ENCODE measurements around the gene POU3F1.

POU3F1 gene

DNA sequence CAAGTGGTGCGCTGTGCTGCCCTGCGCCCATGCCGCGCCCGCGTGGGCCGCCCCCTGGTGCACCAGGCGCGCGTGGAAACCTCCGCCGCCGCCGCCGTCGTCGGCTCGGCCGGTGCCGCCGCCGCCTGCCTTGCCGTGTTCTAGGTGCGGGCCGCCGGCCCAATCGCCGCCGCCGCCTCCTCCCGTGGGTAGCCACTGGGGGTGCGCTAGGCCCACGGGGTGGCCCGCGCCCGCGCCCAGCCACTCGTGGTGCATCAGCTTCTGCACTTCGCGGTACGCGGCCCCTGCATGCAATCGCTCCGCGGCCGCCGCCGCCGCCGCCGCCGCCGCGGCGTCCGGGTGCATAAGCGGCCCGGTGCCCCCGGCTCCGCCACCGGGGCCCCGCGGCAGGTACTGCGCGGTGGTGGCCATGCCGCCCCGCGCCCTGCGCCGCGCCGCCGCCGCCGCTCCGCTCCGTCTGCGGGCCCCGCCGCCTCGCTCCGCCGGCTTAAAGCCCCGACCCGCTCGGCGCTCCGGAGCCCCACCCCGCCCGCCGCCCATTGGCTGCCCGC, at the start of gene POU3F1:
Gene POU3F1, minus strand, starts transcription at position 461 of the 551 bp plus-strand sequence. Its CDS starts 50 bp downstream, at position 411.
- DNase-seq (ENCODE audit: low spot score), result no peak

DNA sequence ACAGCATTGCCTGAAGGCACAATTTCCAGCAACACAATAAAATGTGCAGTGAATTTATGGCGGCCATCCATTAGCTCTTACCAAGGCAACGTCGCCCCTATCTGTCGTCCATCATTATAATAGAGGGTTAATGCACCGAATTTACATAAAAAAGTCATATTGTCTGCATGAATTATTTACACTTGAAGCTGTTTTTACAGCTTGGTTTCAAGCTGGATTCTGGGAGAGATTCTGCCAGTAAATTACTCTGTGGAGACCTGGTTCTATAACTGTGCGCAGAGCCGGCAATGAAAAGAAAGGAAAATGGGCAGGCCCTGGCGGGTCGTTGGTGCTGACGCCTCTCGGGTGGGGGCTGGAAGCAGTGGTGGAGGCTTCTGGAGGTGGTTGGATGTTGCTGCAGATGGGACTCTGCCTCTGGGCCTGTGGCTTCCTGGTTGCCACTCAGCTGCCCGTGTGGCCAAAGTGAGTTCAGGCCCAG, 48.9 kb upstream of the POU3F1 start:
- no peak for DNase-seq (ENCODE audit: low spot score)

DNA sequence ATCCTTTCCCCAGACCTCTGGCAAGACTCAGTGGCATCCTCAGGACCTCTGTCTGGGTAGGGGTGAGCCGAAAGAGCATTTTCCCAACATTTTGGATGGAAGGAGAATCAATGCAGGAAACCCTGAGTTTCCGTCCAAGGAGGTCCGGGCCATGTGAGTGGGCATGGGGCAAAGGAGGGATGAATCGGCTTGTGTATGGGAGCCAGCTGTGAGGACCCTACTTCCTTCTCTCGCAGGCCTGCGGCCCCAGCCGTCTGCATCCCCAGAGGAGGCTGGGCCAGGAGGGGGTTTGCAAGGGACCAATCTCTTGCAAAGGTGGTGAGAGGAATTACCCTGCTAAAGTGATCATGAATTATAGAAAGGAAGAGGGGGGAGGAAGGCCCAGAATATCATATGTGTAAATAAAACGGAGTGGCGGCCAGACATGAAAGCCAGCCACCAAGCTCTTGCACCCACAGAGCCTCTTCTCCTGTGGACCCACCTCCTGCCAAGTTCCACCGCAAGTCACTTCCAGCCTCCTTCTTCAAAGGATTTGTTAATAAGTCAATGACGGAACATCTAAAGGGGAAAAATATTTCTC, 48.2 kb upstream of the POU3F1 start:
- DNase-seq (ENCODE audit: low spot score), result no peak

DNA sequence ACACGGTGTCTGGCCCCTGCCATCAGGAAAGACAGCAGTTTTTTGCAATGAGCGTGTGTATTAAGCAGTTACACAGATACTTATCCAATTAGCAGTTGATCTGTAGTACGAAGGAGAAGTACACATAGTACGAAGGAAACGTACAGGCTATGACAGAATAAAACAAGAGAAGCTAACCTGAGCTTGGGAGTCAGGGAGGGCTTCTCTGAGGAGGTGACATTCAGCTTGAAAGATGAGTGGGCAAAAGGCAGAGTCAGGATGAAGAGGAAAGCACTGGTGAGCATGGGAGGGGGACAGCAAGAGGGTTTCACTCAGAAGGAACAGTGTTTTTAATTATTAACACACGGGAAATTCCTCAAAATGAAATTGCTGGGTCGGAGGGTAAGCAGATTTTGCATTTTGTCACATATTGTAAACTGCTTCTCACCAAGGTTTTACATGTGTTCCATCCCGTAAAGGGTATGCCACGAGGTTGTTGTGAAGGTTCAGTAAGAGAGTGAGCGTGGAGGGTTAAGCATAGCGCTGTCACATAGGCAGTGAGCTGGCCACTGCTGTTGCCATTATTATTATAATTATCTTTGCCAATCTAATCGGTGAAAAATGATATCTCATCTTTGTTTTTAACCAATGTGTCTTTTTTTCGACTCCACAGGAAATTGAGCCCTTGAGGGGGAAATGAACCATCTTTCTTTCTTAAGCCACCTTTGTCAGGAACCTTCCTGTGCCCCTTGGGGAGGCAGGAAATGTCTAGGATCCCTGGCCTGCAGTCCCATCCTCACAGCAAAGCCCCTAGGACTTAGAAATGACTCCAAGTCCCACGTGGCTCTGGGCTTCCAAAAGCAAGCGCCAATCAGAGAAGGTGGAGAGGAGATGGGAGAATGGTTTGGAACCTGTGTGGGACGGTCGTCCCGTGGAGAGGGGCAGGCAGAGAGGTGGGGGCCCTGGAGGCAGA, 47.3 kb upstream of the POU3F1 start:
- no peak for DNase-seq (ENCODE audit: low spot score)

DNA sequence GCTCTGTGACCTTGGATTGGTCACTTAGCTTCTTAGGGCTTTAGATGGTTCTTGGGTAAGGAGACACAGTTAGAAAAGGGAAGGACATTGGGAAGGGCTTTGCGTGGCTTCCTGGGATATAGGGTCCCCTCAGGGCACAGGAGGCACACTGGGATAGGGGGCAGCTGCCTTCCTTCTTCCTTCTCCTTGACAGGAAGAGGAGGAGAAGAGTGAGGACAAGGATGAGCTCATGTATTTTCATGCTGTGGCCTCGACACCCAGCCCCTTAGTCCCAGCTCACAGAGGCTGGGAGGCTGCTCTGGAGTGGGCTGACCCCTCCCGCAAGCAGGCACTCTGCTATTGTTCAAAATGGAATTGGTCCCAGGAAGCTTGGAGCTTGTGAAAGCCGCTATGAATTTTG, 45.7 kb upstream of the POU3F1 start:
- DNase-seq (ENCODE audit: low spot score), result no peak

DNA sequence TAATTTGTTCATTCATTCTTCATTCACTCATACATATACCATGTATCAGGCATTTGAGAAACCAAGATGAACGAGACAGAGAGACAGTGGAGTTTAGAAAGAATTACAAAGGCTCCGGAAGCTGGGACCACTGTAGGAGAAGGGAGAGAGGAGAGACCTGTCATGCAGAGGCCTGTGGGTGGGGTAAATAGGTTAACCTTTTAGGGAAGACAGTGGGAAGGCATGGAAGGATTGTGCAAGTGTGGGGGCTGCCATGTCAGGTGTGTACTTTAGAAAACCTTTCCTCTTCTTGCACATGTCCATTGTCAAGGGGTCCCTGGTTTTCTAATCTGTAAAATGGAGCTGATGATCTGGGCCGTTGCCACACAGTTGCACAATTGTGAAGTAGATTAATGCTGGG, 44.2 kb upstream of the POU3F1 start:
- DNase-seq (ENCODE audit: low spot score), result no peak

DNA sequence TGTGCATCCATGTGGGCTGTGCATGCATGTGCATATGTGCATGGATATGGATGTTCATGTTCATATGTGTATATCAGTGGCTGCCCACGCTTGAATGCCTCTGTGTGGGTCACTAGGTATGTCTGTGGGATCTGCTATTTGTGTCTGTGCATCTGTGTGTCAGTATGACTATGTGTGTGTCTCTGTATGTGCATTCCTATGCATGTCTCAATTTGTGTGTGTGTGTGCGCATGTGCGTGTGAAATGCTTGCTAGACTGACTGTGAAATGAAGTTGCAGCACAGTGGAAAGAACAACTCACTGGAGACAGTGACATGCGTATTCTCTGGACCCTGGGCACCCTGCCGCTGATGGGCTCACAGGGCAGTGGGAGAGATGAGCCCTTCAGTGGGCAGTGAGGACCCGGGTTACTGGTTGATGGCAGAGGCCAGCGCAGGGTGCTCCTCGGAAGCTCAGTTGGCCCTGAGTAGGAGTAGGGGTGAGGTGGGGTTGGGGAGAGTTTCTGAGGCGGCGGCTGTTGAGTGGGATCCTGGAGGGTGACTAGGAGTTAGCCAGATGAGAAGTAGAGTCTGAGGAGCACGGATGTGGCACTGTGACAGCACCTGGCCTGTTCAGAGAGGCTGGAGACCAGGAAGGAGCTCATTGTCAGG, 43.2 kb upstream of the POU3F1 start:
- no peak for DNase-seq (ENCODE audit: low spot score)

DNA sequence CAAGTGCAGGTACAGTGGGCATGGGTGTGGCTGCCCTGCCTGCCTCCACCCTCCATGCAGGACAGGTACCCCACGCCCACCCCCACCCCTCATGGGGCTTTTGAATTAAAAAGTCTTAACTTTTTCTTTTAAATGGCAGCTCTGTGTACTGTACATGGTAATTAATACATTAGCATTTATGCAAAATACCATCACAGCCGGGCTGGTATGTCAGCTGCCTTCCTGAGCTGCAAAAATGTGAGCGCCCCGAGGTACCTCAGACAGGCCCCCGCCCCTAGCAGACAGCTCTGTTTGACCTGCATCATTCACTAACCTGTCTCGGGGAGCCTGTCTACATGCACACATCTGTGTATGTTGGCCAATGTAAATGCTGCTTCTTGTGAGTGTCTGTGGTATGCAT, 42.2 kb upstream of the POU3F1 start:
- DNase-seq (ENCODE audit: low spot score), result no peak

DNA sequence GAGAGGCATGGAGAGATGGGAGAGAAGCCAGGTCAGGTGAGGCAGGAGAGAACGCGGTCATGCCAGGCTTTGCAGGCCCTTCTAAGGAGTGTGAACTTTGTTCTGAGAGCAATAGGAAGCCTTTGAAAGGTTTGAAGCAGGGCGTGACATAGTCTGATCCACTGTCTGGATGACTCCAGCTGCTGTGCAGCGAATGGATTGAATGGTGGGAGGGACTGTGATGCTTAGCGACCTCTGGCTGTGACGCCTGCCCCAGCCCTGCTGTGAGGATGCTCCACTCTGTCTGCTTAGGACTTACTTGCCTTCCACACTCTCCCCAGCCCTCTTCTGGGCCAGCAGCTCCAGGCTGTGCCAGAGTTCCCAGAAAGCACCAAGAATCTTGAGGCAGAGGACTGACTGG, 41.8 kb upstream of the POU3F1 start:
- no peak for DNase-seq (ENCODE audit: low spot score)

DNA sequence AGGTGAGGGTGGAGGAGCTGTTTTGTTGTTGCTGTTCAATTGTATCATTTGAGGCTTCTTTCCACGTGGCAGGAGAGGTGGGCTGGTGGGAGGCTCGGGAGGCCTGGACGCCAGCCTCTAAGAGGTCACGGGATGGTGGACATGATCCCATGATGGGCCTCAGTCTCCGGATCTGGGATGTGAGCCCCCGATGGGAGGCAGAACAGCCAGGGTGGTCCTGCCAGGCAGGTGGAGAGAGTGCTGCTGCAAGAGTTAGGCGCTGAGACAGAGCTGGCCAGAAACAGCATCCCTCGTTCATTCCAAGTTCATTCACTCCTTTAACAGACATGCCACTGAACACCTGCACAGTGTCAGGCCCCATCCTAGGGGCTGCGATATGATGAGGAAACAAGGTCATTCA, 41.1 kb upstream of the POU3F1 start:
- DNase-seq (ENCODE audit: low spot score), result no peak

DNA sequence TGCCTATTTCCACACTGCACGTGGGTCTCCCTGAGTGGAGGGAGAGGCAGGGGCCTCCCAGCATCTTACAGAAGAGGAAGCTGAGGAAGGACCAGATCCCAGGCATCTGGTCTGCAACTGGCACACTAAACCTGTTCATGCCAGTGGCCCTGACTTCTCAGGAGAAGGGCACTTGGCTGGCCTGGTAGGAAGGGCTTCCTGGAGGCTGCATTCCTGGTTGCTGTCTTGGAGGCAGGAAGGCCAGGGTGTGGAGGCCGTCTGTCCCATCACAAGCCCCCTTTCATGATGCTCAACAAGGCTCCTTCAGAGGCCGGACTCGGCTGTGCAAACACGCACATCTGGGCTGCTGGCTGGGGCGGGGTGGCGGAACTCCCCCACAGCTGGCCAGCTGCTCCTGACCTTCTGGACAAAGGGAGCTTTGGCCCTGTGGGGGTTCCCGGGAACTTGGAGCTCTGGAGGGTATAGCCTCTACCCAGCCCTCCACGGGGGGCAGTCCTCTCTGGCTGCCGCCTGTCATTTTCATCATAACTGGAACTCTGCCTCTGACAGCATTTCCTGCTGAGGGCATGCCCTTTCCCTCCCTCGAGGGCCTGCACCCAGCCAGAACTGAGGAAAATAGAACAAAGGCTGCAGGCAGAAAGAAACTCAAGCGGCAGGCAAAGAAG, 39.2 kb upstream of the POU3F1 start:
- DNase-seq (ENCODE audit: low spot score), result no peak

DNA sequence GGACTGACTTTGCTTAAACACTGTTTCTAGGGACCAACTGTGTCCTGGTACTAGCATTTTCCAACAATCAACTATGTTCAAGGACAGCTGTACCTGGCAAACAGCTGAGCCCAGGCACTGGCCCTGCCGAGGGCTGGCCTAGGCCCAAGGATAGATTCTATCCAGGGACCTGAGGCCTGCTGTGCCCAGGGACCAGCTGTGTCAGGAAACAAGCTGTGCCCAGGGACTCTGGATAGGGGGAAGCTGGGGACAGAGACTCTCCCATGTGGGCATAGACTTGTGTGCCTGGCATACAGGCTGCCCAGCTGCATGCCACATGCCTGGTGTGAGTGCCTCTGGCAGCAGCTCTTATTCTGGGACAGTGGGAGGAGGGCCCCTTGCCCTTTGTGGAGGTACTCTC, 38.1 kb upstream of the POU3F1 start:
- peak; percentile 25 for DNase-seq (ENCODE audit: low spot score)

DNA sequence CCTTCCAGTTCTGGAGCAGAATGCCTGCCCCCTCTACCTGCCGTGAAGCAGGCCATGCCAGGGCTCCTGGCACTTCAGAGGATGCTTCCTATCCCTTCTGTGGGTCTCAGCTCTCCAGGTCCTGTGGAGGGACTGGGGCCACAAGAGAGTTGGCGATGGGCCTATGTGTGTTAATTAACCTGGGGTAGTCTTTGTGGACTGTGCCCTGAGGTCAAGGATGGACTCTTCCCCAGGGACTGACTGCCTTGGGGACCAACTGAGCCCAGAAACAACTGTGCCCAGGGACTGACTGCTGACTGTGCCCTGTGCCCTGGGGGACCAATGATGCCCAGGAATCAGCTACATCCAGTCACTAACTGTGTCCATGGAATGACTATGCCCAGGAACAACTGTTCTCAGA, 37.5 kb upstream of the POU3F1 start:
- no peak for DNase-seq (ENCODE audit: low spot score)

DNA sequence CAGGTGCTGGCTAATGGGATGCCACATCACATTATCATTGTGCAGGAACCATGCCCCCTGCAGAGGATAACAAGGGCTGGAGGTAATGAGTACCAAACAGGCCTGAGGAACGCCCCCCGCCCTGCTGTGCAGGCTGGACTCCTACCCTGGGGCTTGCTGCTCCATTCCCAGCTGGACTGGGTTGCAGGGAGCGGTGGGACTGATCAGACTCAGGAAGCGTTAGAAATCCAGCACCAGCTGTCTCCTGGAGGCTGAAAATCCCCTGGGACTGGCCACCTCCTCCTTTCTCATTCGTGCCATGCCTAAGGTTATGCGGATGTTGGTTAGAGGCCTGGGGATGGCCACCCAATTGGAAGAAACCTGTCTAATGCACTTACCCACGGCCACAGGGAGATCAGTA, 36.9 kb upstream of the POU3F1 start:
- DNase-seq (ENCODE audit: low spot score), result no peak

DNA sequence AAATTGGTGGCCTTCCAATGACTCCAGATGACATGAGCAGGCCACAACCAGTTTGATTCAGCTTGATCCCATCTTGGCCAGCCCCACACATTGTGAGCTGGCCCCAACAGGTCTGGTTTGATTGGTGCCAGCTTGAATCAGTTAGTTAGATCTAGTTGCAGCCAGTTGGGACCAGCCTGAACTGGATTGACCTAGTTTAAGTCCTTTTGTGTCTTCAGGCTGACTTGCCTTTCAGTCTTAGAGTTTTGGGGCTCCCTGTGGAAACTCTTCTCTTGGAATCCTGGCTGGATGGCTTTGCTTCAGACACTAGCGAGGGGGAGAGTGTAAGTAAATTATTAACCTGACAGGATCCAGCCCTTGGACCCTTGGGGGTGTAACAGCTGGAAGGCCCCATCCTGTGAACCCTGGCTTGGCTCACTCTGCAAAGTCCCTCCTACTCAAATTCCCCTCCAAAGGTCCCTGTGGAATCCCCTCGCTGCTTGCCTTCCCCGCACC, 36.2 kb upstream of the POU3F1 start:
- DNase-seq (ENCODE audit: low spot score), result no peak

DNA sequence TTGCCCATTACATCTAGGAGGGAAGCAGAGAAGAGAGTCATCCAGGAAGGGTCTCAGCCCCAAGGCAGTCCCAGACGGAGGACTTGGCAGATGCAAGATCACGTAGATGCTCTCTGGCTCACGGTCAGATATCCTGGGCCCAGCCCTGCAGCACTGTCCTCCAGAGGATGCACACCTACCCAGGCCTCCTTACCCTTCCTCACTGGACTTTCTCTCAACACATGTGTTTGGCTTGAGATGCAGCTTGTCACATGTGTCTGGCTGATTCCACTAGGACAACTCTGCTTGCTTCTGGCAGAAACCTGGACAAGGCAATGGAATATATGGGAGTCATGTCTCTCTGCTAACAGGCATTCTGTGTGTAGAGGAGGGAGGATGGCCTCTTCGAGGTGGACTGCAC, 32.4 kb upstream of the POU3F1 start:
- no peak for DNase-seq (ENCODE audit: low spot score)

DNA sequence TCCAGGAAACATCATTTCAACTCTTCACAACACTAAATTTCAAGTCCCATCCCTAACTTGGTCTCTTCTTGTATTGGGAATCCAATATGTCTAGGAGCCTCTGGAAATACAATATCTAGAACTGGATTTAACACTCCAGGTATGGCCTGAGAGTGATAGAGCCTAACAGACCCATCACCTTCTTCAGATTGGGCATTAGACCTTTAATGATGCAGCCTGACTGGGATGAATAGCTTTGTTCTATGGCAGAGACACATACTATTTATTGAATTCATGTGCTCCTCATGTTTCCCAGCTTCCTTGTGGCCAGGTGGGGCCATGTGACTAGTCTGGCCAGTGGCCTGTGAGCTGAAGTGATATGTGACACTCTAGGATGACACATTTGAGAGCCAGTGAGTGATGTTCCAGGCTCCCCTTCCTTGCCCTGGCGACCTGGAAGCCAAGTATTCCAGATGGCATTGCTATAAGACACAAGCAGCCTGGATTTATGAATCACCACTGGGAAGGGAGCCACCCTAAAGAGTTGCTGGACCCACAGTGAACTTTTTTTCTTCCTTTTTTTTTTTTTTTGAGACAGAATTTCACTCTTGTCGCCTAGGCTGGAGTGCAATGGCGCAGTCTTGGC, 31.0 kb upstream of the POU3F1 start:
- DNase-seq (ENCODE audit: low spot score), result no peak

DNA sequence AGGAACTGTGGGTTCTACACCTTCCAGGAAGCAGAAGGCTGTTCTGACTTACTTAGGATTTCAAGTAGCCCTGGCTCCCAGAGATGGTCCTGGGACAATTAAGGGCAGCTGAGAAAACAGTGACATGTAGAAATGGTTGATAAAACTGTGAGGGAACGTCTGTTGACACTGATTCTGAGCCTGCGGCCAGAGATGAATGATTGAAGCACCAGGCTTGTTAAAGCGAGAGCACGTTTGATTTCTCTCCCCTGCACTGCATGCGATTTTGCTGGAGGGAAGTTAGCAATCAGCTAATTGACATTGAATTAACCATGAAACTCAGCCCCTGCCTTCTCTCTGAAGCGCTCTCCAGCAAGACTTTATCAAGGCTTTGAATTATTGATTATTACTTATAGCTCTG, 29.9 kb upstream of the POU3F1 start:
- DNase-seq (ENCODE audit: low spot score), result no peak

DNA sequence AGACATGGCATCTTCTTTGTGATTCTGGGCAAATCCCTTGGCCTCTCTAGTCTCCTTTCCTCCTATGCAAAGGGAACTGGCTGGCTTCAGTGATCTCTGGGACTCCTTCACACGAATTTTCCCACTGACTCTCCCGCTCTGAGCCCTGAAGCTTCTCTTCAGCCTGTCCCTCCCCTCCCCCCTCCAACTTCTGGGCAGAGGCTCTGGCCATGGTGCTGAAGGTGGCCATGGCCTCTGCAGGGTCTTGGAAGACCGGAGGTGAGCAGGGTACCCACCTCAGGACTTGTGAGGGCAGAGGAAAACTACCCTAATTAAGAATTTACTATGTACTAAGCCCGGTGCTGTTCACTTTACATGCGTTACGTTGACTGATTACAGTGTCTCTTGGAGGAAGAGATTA, 29.4 kb upstream of the POU3F1 start:
- no peak for DNase-seq (ENCODE audit: low spot score)

DNA sequence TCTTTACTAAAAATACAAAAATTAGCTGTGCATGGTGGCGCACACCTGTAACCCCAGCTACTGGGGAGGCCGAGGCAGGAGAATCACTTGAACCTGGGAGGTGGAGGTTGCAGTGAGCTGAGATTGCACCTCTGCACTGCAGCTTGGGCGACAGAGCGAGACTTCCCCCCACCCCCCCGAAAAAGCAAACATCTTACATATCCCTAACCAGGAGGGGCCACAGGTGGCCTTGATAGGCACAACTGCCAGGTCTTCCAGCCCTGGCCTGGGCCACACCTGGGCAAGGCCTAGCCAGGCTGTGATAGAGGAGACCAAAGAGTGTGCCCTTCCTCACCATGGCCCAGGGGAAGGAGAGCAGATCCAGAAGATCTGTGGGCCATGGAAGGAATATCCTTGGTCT, 28.6 kb upstream of the POU3F1 start:
- DNase-seq (ENCODE audit: low spot score), result no peak

DNA sequence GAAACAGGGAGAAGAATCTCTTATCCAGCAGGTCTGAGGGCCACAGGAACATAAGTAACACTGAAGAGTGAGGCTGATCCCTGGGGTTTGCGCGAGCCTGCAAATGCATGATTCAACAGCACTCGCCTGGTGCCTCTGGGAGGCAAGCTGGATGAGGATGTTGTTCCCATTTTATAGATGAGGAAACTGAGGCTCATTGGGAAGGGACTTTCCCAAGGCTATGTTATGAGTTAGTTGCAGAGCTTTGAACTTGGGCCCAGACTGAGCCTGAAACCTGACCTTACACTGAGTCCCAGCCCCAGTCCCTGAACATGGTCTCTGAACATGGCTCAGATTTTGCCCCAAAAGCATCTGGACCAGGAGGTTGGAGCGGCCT, 27.7 kb upstream of the POU3F1 start:
- no peak for DNase-seq (ENCODE audit: low spot score)
